Measurements from ENCODE around the gene ZNF235.
A peak's percentile ranks its signal among the peaks of the same experiment; 100 is the strongest.
"Not testable (repeated sequence)": the region's sequence is repeated elsewhere in the genome, so short reads cannot be mapped to it uniquely, and the experiment has no call there.

ZNF235 gene

DNA sequence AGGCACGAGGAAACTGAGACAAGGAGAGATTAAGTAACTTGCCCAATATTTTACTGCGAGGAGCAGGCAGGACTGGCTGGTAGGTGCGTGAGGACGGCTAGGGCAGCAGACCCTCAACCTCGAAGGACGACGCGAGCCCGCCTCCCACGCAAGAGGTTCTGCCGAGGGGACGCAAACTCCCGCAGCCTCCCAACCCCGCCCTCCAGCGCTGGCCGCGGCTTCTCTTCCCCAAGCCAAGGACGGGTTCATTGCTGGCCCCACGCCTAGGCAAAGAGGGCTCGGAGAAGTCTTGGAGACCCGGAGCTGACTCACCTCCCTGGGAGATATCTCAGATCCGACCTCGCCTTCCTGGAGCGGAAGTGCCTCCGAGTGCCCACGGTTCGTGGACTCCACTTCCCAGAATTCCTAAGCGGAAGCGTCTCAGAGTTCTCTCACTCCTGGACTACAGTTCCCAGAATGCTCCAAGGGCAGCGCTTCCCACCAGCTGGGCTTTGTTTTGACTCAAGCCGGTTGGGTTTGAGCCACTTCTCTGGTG lies at the start of gene ZNF235:
ZNF235 (minus strand) TSS at position 367 of the 535 bp plus-strand sequence. CDS start 1,621 bp downstream, outside the sequence.
- peak; percentile 51 for DNase-seq (ENCODE audit: low read depth)

DNA sequence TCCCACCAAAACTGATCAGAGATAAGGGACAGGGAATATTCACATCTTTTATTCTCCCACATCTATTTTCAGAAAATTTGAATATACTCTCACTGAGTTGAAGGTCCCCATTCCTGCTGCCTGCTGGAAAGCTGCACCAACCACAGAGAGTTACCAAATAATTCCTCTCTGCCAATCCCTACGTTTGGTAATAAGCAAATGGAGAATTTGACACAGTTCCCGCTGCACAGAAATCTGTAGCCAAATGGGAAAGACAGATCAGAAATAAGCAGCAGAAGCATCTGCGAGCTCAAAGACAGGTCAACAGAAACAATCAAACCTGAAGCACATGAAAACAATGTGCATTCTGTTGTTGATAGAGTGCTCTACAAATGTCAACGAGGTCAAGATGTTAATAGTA lies 41.7 kb upstream of the ZNF235 start:
- DNase-seq (ENCODE audit: low read depth): no peak

DNA sequence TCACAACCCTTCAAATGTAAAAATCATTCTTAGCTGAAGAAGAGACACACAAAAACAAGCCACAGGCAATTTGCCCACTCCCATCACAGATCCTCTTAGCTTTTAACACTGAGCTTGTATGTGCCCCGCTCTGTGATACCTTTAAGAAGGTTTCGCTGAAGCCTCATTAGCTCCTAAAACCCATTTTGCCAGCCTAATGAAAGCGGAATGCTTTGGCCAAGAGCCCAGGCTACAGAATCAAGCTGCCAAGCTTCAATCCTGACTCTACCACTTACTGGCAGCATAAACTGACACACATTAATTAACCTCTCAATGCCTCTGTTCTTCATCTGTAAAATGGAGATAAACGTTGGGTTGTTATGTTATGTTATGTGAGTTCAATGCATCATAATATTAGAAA lies 41.1 kb upstream of the ZNF235 start:
- no peak for DNase-seq (ENCODE audit: low read depth)

DNA sequence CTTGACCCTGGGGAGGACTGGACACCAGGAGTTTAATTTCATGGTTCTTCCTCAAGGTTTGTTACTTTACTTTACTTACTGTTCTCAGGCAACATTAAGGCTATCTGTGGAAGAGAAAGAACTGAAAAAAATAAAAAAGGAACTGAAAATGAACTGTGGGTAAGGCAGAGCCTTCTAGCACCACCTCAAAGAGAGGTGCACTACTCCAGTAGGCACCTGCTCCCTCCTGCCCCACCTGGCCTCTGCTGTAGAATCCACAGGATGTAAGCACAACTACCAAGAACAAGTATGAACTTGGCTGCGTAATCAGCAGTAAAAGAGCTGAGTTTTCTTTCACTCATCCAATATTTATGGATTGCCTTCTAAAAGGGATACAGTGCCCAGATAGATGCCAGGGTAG lies 39.4 kb upstream of the ZNF235 start:
- no peak for DNase-seq (ENCODE audit: low read depth)

DNA sequence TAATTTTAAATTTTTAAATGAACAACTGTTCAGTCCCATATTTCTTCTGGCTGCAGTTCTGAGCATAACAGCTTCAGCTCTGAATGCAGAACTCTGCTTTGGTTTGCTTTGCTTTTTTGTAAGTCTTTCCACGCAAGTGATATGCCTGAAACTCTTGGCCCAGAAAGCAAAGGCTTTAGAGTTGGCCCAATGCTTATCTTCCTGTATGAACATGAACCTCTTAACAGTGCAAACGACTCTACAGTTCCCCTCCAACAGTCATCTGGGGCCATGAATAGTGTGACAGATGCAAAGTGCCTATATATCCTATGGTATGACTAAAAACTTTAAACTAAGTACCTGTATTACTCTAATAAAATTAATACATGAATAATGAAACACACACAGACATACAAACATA lies 37.0 kb upstream of the ZNF235 start:
- no peak for DNase-seq (ENCODE audit: low read depth)

- not testable (repeated sequence) for DNase-seq (ENCODE audit: low read depth)
Observed at GRCh38 chr19:44334639-44335038, 29.8 kb upstream of the ZNF235 start.

DNA sequence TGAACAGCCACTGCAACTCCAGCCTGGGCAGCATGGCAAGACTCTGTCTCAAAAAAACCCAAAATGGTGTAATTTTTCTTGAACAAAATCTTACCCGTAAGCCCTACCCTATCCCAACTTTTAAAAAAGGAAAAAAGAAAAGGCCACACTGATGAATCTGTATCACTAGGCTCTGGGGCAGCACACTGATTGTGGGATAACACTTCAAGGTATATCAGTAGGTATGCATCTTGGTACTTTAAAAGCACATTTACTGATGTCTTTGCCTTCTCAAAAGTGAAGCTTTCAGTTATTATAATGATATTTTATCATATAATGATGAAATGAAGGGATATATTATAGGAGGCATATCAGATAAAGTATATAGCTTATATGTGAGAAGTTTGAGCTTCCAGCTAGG lies 27.3 kb upstream of the ZNF235 start:
- DNase-seq (ENCODE audit: low read depth): no peak

- no peak for DNase-seq (ENCODE audit: low read depth)
Observed at GRCh38 chr19:44315883-44316282, 11.1 kb upstream of the ZNF235 start.

- no peak for DNase-seq (ENCODE audit: low read depth)
Observed at GRCh38 chr19:44313231-44313630, 8.4 kb upstream of the ZNF235 start.

GRCh38 chr19:44308011-44308410 lies 3.2 kb upstream of the ZNF235 start:
- DNase-seq (ENCODE audit: low read depth): no peak

GRCh38 chr19:44306283-44306682 lies 1.5 kb upstream of the ZNF235 start:
- no peak for DNase-seq (ENCODE audit: low read depth)

DNA sequence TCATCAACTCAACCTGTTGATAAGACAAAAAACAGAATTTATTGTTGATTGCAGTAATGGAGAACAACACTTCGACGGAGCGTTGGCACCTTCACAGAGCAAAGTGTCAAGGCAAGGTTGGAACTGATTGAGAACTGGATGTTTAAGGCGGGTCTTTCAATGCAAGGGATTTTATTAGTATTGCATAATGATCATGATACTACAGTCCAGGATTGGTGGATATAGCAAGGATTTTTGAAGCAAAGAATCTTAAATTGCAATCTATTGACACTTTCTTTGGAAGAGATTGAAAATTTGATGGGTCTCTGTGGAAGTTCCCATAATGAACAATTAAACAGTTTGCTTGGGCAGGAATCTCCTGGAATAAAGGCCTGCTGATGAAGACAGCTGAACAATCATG lies 632 bp upstream of the ZNF235 start:
- DNase-seq (ENCODE audit: low read depth): no peak

DNA sequence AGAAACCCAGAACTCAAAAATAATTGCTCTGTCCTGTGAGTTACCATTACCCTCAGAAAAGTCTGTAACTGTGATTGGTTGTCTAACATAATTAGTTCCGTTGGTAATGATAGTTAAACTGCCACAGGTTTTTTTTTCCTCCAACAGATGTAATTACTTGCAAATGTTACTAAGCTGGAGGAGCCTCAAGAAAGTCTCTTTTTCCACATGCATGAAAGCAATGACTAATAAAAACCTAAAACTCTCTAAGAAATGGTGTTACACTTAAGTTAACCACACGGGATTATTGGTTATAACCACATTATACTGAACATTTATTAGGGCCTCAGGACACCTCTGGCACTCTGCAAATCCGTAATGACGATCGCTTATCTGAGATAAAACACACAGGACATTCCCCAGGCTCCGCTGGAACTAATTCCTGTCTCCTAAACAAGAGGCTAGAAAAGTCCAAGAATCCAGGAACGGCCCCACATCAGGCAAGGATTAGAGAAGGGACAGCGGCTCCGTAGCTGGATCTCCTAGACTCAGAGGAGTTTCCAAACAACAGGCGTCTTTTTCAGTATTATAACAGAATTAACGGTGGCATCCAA lies 753 bp downstream of the ZNF235 start:
- no peak for DNase-seq (ENCODE audit: low read depth)

- DNase-seq (ENCODE audit: low read depth): no peak
Observed at GRCh38 chr19:44303320-44303719, 1.5 kb downstream of the ZNF235 start.

DNA sequence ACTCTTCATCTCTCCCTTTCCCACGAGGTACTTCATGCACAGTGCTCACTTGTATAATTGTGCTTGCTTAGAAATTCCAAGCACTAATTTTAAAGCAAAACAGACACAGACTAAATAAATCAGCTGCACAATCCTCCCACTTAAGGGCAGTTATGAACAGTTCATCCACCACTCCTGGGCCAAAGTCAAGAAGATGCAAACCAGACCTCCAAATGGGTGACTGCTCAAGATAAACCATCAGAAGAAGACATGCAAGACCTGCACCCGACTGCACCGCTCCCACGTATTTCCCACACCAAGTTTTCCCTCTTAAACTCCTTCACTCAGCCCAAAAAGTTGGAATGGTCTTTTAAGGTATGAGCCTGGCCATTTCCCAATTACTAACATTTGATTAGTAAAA lies 19.9 kb downstream of the ZNF235 start:
- no peak for DNase-seq (ENCODE audit: low read depth)

GRCh38 chr19:44282846-44283245 lies 22.0 kb downstream of the ZNF235 start:
- DNase-seq (ENCODE audit: low read depth): no peak

DNA sequence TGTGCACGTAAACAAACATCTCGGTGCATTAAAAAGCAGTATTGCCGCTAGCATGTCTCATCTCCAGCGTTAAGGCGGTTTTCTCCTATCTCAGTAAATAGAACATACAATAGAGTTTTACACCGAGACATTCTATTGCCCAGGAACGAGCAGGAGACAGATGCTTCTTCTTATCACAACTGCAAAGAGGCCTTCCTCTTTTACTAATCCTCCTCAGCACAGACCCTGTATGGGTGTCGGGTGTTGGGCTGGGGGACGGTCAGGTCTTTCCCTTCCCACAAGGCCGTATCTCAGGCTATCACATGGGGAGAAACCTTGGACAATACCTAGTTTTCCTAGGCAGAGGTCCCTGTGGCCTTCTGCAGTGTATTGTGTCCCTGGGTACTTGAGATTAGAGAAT lies 23.9 kb downstream of the ZNF235 start:
- no peak for DNase-seq (ENCODE audit: low read depth)

GRCh38 chr19:44278181-44278690 lies 26.6 kb downstream of the ZNF235 start:
- DNase-seq (ENCODE audit: low read depth): no peak

GRCh38 chr19:44277331-44277730 lies 27.5 kb downstream of the ZNF235 start:
- DNase-seq (ENCODE audit: low read depth): no peak

DNA sequence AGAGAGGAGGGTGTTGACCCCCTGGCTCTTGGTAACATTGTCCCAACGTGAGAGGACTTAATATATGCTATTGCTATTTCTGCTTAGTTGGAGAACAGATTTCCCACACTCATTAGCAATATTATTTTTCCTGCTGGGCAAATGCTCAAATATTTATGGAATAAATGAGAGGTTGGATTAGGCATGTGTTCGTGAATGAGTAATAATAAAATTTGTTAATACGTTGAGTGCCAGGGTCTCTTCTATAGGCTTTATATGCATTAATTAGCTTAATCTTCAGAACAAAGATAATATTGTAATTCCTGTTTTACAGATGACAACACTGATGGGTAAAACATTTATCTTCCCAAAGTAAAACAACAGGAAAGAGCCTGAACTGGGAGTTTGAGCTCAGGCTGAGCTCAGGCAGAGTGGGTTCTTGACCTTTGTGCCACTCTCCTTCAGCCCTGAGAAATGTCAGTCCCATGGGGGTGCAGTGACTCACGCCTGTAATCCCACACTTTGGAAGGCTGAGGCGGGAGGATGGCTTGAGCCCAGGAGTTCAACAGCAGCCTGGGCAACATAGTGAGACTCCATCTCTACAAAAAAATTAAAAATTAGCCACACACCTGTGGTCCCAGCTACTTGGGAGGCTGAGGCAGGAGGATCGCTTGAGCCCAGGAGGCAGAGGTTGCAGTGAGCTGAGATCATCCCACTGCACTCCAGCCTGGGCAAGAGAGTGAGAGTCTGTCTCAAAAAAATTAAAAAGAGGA lies 44.0 kb downstream of the ZNF235 start:
- no peak for DNase-seq (ENCODE audit: low read depth)

DNA sequence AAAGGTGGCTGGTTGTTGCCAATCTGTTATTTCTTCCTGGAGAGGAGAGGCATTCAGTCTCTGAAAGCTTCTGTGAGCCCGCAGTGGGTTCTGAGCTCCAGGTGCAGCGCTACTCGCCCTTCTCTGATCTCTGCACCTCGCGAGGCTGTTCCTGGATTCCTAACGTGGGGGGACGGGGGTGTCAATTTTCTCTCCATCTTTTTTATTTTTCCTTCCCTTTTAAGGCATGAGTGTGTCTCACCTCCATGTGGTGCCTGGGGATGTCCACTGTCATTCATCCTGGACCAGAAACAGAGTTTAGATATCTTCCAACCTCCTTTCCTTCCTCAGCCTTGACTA lies 44.5 kb downstream of the ZNF235 start:
- DNase-seq (ENCODE audit: low read depth): no peak

- no peak for DNase-seq (ENCODE audit: low read depth)
Observed at GRCh38 chr19:44258835-44259413, 45.9 kb downstream of the ZNF235 start.

GRCh38 chr19:44258136-44258535 lies 46.7 kb downstream of the ZNF235 start:
- no peak for DNase-seq (ENCODE audit: low read depth)
